HepG2 (cell line): Measurements from ENCODE around the gene TIMM44. TPM values are rescaled to one million over a fixed set of nuclear protein-coding genes. Genes with fewer than 3 reads are reported as not detected.

ENCODE experiments used
- CREM ChIP-seq, 2 experiments: sonication (generic) in 1 of 2; formaldehyde crosslinking in 1 of 2; IDR thresholded peaks; 2 replicates each; pipeline versions ENCODE4 v1.4.0 to v1.6.1; 2016 to 2020; ENCODE audit warnings: antibody characterized with exemption in 1 of 2, mild to moderate bottlenecking in 1 of 2, missing genetic modification reagents in 1 of 2
- FIP1L1 ChIP-seq: fragments of 200-400 bp; formaldehyde crosslinking; IDR thresholded peaks from 2 replicates; pipeline ENCODE4 v1.6.1; 2018; ENCODE audit warnings: low read depth, mild to moderate bottlenecking, low read length, moderate library complexity, borderline replicate concordance; ENCODE audit not compliant: insufficient read depth
- HNRNPL ChIP-seq: fragments of 200-400 bp; formaldehyde crosslinking; IDR thresholded peaks from 2 replicates; pipeline ENCODE4 v1.6.1; 2017; ENCODE audit warnings: mild to moderate bottlenecking, low read depth, low read length
- IKZF5 ChIP-seq: IDR thresholded peaks from 2 replicates; pipeline ENCODE4 v1.6.1; 2018; ENCODE audit warnings: missing genetic modification reagents, mild to moderate bottlenecking, missing compliant biosample characterization
- LRRFIP1 ChIP-seq: sonication (generic); formaldehyde crosslinking; conservative IDR thresholded peaks from 2 replicates; pipeline ENCODE4 v1.4.0; 2020; ENCODE audit warnings: missing genetic modification reagents
- MED1 ChIP-seq: sonication (generic); formaldehyde crosslinking; IDR thresholded peaks from 2 replicates; pipeline ENCODE4 v1.4.0; 2020; ENCODE audit warnings: missing genetic modification reagents
- MIXL1 ChIP-seq: IDR thresholded peaks from 2 replicates; pipeline ENCODE4 v1.6.1; 2016
- PHF5A ChIP-seq: IDR thresholded peaks from one replicate; pipeline ENCODE4 v1.6.1; 2018; ENCODE audit warnings: low read depth, missing genetic modification reagents; ENCODE audit not compliant: unreplicated experiment
- PRDM10 ChIP-seq: sonication (generic); formaldehyde crosslinking; IDR thresholded peaks from 2 replicates; pipeline ENCODE4 v1.4.0; 2020; ENCODE audit warnings: low read depth, missing genetic modification reagents
- REXO4 ChIP-seq: sonication (generic); formaldehyde crosslinking; IDR thresholded peaks from 2 replicates; pipeline ENCODE4 v1.8.0; 2022; ENCODE audit warnings: missing genetic modification reagents, mild to moderate bottlenecking, borderline replicate concordance
- RORA ChIP-seq: sonication (generic); formaldehyde crosslinking; IDR thresholded peaks from 2 replicates; pipeline ENCODE4 v1.5.0; 2020; ENCODE audit warnings: mild to moderate bottlenecking, missing genetic modification reagents, moderate library complexity
- SPEN ChIP-seq: sonication (generic); formaldehyde crosslinking; IDR thresholded peaks from 2 replicates; pipeline ENCODE4 v1.5.1; 2020; ENCODE audit warnings: low read depth, mild to moderate bottlenecking, missing genetic modification reagents
- TEAD2 ChIP-seq: sonication (generic); formaldehyde crosslinking; IDR thresholded peaks from 2 replicates; pipeline ENCODE4 v1.9.0; 2021; ENCODE audit warnings: missing genetic modification reagents
- ZBTB4 ChIP-seq: sonication (generic); formaldehyde crosslinking; IDR thresholded peaks from 2 replicates; pipeline ENCODE4 v1.4.0; 2020; ENCODE audit warnings: missing genetic modification reagents, mild to moderate bottlenecking, borderline replicate concordance
- ZNF17 ChIP-seq: sonication (generic); formaldehyde crosslinking; IDR thresholded peaks from 2 replicates; pipeline ENCODE4 v1.5.0; 2020; ENCODE audit warnings: mild to moderate bottlenecking, missing genetic modification reagents
- ZNF567 ChIP-seq: sonication (generic); formaldehyde crosslinking; IDR thresholded peaks from 2 replicates; pipeline ENCODE4 v1.8.1; 2023; ENCODE audit warnings: mild to moderate bottlenecking, missing genetic modification reagents, borderline replicate concordance
- ZNF776 ChIP-seq: sonication (generic); formaldehyde crosslinking; IDR thresholded peaks from 2 replicates; pipeline ENCODE4 v1.4.0; 2020; ENCODE audit warnings: mild to moderate bottlenecking, missing genetic modification reagents
- ZNF883 ChIP-seq: sonication (generic); formaldehyde crosslinking; IDR thresholded peaks from 2 replicates; pipeline ENCODE4 v1.5.1; 2020; ENCODE audit warnings: mild to moderate bottlenecking, missing genetic modification reagents; ENCODE audit errors: not compliant biosample characterization
- polyA plus RNA-seq, 8 experiments: library from polyadenylated mRNA; depleted of rRNA in 3 of 8; stranded (reverse) in 7 of 8; unstranded in 1 of 8; fragments of >200 nt; fragmentation: Illumina TruSeq in 4 of 8; extraction: Trizol in 4 of 8; gene quantifications; 2 replicates each; pipeline versions ENCODE4 v1.2.1 to v1.2.3, GENCODE V29; 2011 to 2016; ENCODE audit warnings: low read depth in 4 of 8, missing spikeins in 1 of 8, mixed read lengths in 1 of 8; ENCODE audit not compliant: insufficient read depth in 1 of 8
- total RNA-seq, 5 experiments: library from RNA; depleted of rRNA; stranded (reverse); fragments of >200 nt; fragmentation: Illumina TruSeq; extraction: Trizol; gene quantifications; 2 replicates each; pipeline ENCODE4 v1.2.3, GENCODE V29; 2016; ENCODE audit warnings: low read depth in 1 of 5

TIMM44 gene
- total and polyA plus RNA-seq, 2 of the 13 experiments (the other 11 are each of a cell fraction or from before 2014, with no cell fraction given): 42.9 to 72.6 TPM

- TF ChIP-seq LRRFIP1 (CRISPR knock-in tag): no peak
- no peak for TF ChIP-seq RORA (CRISPR knock-in tag)
- no peak for TF ChIP-seq TEAD2
- no peak for TF ChIP-seq ZNF17 (CRISPR knock-in tag)
- TF ChIP-seq REXO4 (CRISPR knock-in tag): no peak
- no peak for TF ChIP-seq ZNF567 (CRISPR knock-in tag)
- TF ChIP-seq SPEN (CRISPR knock-in tag): no peak
- no peak for TF ChIP-seq CREM (IDR thresholded peaks at IDR 0.05)
- TF ChIP-seq CREM (CRISPR knock-in tag; IDR thresholded peaks at IDR 0.05): no peak
- TF ChIP-seq PRDM10 (CRISPR knock-in tag): peak; percentile 94
- 0 out of 2 replicates have a peak, but pooled peaks have one; percentile 32 for TF ChIP-seq ZBTB4 (CRISPR knock-in tag)
- no peak for TF ChIP-seq MIXL1 (CRISPR knock-in tag)
- TF ChIP-seq FIP1L1: no peak
- 0 out of 2 replicates have a peak, but pooled peaks have one; percentile 21 for TF ChIP-seq MED1
- TF ChIP-seq ZNF883 (CRISPR knock-in tag): no peak
- no peak for TF ChIP-seq HNRNPL
- no peak for TF ChIP-seq IKZF5 (CRISPR knock-in tag)
- no peak for TF ChIP-seq PHF5A
- no peak for TF ChIP-seq ZNF776 (CRISPR knock-in tag)
These were observed 55.9 kb downstream of the TIMM44 start (continued) for GRCh38 chr19:7887408-7888144.
